Measurements from ENCODE around the gene UAP1L1. TPM values are rescaled to one million over a fixed set of nuclear protein-coding genes. Genes with fewer than 3 reads are reported as not detected.

UAP1L1 gene
- total RNA-seq, 2 donors from 2014 or later = 9.0 to 13.0 TPM

GRCh38 chr9:137071282-137071681 lies 6.0 kb upstream of the UAP1L1 start:
- Histone ChIP-seq H3K9ac (ENCODE audit: low read depth in 2 of 2, low read length in 2 of 2) (peak overlapping the region; percentile 54 to 71), H3K36me3 (no peaks in the 10 kb centered on the region), H3K27ac (no peak overlapping the region), H3K4me3 (no peak overlapping the region), H3K27me3 (no peaks in the 10 kb centered on the region), H3K9me3 (no peaks in the 10 kb centered on the region), H3K4me1 (peaks cover 20% of the 10 kb centered on the region)
- TF ChIP-seq, protein P1, sequence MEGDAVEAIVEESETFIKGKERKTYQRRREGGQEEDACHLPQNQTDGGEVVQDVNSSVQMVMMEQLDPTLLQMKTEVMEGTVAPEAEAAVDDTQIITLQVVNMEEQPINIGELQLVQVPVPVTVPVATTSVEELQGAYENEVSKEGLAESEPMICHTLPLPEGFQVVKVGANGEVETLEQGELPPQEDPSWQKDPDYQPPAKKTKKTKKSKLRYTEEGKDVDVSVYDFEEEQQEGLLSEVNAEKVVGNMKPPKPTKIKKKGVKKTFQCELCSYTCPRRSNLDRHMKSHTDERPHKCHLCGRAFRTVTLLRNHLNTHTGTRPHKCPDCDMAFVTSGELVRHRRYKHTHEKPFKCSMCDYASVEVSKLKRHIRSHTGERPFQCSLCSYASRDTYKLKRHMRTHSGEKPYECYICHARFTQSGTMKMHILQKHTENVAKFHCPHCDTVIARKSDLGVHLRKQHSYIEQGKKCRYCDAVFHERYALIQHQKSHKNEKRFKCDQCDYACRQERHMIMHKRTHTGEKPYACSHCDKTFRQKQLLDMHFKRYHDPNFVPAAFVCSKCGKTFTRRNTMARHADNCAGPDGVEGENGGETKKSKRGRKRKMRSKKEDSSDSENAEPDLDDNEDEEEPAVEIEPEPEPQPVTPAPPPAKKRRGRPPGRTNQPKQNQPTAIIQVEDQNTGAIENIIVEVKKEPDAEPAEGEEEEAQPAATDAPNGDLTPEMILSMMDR (IDR thresholded peaks at IDR 0.05) = no peak
- no peak for DNase-seq
- intact Hi-C loops (cut with DNase I) = no loop called here

DNA sequence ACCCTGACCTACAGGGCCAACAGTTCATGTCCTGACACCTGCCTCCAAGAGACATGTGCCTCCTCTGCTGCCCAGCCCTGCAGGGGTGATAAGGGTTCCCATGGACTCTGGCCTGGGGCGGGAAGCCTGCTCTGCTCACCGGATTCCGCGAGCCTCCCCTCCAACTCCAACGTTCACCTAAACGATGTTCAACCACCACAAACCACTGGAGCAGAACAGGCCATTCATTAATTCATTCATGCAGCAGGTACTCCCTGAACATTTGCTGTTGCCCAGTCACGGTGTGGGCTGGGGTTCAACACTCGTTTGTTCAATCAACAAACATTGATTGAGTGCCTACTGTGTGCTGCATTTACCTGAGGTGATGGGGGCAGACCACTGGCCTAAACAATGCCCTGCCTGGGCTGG lies 3.3 kb upstream of the UAP1L1 start:
- intact Hi-C loops (cut with DNase I) = no loop called here
- Histone ChIP-seq H3K4me1 (peaks cover 20% of the 10 kb centered on the region), H3K27me3 (no peaks in the 10 kb centered on the region), H3K9me3 (no peaks in the 10 kb centered on the region), H3K4me3 (no peak overlapping the region), H3K27ac (no peak overlapping the region), H3K36me3 (no peaks in the 10 kb centered on the region), H3K9ac (ENCODE audit: low read depth in 2 of 2, low read length in 2 of 2) (peak overlapping the region in 1 of 2 donors; percentile 26)
- TF ChIP-seq, protein P1 (IDR thresholded peaks at IDR 0.05) = no peak
- DNase-seq = peak; percentile 53

- Histone ChIP-seq H3K4me3 (no peak overlapping the region), H3K9me3 (no peaks in the 10 kb centered on the region), H3K27me3 (no peaks in the 10 kb centered on the region), H3K4me1 (peaks cover 13% of the 10 kb centered on the region), H3K36me3 (no peaks in the 10 kb centered on the region), H3K27ac (no peak overlapping the region), H3K9ac (ENCODE audit: low read depth in 2 of 2, low read length in 2 of 2) (no peak overlapping the region)
- TF ChIP-seq, protein P1 (IDR thresholded peaks at IDR 0.05) = no peak
- intact Hi-C loops (cut with DNase I) = no loop called here
- DNase-seq = peak; percentile 21
Observed at GRCh38 chr9:137074657-137075274, 2.6 kb upstream of the UAP1L1 start.

DNA sequence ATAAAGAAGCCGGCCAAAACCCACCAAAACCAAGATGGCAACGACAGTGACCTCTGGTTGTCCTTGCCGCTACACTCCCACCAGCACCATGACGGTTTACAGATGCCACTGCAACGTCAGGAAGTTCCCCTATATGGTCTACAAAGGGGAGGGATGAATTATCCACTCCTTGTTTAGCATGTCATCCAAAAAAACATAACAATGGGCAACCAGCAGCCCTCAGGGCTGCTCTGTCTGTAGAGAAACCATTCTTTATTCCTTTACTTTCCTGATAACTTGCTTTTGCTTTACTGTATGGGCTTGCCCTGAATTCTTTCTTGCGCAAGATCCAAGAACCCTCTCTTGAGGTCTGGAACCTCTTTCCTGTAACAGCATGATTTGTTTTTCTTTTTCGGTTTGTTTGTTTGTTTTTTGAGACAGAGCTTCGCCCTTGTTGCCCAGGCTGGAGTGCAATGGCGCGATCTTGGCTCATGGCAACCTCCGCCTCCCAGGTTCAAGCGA lies 2.0 kb upstream of the UAP1L1 start:
- Histone ChIP-seq H3K9me3 (no peaks in the 10 kb centered on the region), H3K27me3 (no peaks in the 10 kb centered on the region), H3K36me3 (no peaks in the 10 kb centered on the region), H3K9ac (ENCODE audit: low read depth in 2 of 2, low read length in 2 of 2) (no peak overlapping the region), H3K27ac (no peak overlapping the region), H3K4me3 (no peak overlapping the region), H3K4me1 (peaks cover 13% of the 10 kb centered on the region)
- intact Hi-C loops (cut with DNase I) = no loop called here
- no peak for DNase-seq
- TF ChIP-seq, protein P1 (IDR thresholded peaks at IDR 0.05) = no peak

DNA sequence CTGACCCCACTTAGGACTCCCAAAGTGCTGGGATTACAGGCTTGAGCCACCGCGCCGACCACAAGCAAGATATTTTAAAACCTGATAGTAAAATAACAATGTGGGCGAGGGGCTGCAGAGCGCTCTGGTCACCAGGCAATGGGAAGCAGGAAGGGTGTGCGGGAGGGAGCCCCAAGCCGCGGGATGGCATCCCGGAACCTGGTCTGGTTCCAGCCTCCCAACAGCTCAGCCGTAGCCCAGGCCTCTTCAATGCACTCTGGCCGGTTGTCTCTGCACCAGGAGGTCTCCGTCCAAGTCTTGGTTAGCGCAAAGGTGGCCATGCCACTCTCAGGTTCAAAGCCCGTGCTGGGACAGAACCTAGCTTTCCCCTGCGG lies 694 bp upstream of the UAP1L1 start:
- DNase-seq = no peak
- Histone ChIP-seq H3K4me1 (peaks cover 8% of the 10 kb centered on the region), H3K9me3 (no peaks in the 10 kb centered on the region), H3K27me3 (no peaks in the 10 kb centered on the region), H3K27ac (no peak overlapping the region), H3K36me3 (no peaks in the 10 kb centered on the region), H3K4me3 (peak overlapping the region; percentile 55), H3K9ac (ENCODE audit: low read depth in 2 of 2, low read length in 2 of 2) (peak overlapping the region; percentile 54 to 66)
- TF ChIP-seq, protein P1 (IDR thresholded peaks at IDR 0.05) = no peak
- intact Hi-C loops (cut with DNase I) = no loop called here
